ENCODE data around the gene NDUFB11. TPM values are rescaled to one million over a fixed set of nuclear protein-coding genes. Genes with fewer than 3 reads are reported as not detected.

The NDUFB11 gene
- polyA plus RNA-seq, 2 donors = 72.2 to 75.0 TPM

DNA sequence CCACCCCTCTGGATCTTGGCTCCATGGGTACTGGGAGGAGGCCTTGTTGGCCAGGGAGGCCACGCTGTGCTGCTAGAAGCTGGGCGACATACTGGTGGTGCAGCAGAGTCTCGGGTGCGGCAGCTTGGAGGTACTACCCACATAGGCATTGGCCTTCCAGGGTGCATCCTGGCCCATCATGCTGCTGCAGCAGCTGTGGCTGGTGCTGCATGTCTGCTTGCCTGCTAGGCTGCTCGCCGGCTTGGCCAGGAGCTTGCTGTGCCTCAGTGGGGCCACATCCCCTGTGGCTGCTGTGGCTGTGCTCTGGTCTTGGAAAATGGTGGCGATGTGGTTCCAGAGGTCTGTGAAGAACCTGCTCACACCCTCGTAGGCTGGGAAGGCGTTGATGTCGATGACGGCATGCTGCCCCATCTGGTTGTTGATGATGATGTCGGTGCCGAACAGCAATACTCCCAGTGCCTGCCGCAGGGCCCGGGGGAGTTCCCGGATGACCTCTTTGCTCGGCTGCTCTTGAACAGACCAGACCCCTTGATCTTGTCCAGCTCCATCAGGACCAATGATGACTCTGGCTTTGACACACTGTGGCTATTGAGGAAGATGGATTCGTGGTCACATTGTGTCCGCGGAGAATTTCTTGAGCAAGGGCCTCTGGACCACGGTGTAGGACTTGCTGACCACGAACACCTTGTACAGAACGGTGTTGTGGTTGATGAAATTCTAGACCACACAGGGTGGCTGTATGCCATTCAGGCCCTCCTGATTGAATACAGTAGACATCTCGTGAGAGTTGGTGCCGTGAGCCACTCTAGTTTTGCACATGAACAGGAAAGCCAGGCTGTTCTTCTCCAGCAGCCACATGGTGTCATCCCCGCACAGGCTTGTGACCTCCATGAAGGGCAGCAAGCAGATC, 12.4 kb upstream of the NDUFB11 start:
- H3K27ac ChIP-seq (ENCODE audit: low read depth in 2 of 2, low read length in 1 of 2) = no peak overlapping the region
- H3K4me1 ChIP-seq (ENCODE audit: control insufficient read depth in 2 of 2, insufficient read depth in 2 of 2, low read length in 1 of 2) = no peaks in the 10 kb centered on the region
- WGBS, 2 donors = 92 to 94% methylated on average over 26 of the region's 26 CpGs
- peaks cover 0 to 11% of the 10 kb centered on the region in 2 donors for H3K36me3 ChIP-seq (ENCODE audit: control insufficient read depth in 2 of 2, insufficient read depth in 2 of 2, low read length in 1 of 2)
- H3K9me3 ChIP-seq (ENCODE audit: control insufficient read depth in 2 of 2, insufficient read depth in 1 of 2, low read depth in 1 of 2, low read length in 1 of 2) = no peaks in the 10 kb centered on the region
- H3K4me3 ChIP-seq (ENCODE audit: low read depth in 1 of 2, low read length in 2 of 2) = no peak overlapping the region
- no peaks in the 10 kb centered on the region for H3K27me3 ChIP-seq (ENCODE audit: control insufficient read depth in 1 of 2, insufficient read depth in 2 of 2, low read length in 2 of 2)

DNA sequence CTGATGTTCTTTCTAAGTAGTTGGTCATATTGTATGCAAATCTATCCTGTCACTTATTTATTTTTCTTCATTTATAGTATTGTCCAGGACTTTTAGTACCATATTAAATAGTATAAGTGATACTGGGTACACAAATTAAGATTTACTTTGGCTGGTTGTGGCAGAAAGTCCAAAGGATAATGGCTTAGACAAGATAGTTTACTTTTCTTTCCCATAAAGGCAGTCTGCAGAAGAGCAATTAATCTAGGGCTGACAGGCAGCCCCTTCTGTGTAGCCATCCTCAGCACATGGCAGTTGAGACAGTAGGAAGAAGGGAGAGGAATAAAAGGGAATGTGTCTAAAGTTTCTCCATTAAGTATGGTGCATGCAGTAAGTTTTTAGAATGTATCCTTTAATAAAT, 6.9 kb upstream of the NDUFB11 start:
- H3K36me3 ChIP-seq (ENCODE audit: control insufficient read depth in 2 of 2, insufficient read depth in 2 of 2, low read length in 1 of 2) = no peaks in the 10 kb centered on the region
- no peaks in the 10 kb centered on the region for H3K9me3 ChIP-seq (ENCODE audit: control insufficient read depth in 2 of 2, insufficient read depth in 1 of 2, low read depth in 1 of 2, low read length in 1 of 2)
- H3K27ac ChIP-seq (ENCODE audit: low read depth in 2 of 2, low read length in 1 of 2) = no peak overlapping the region
- no peak overlapping the region for H3K4me3 ChIP-seq (ENCODE audit: low read depth in 1 of 2, low read length in 2 of 2)
- H3K27me3 ChIP-seq (ENCODE audit: control insufficient read depth in 1 of 2, insufficient read depth in 2 of 2, low read length in 2 of 2) = no peaks in the 10 kb centered on the region
- H3K4me1 ChIP-seq (ENCODE audit: control insufficient read depth in 2 of 2, insufficient read depth in 2 of 2, low read length in 1 of 2) = peaks cover 0 to 6% of the 10 kb centered on the region in 2 donors

DNA sequence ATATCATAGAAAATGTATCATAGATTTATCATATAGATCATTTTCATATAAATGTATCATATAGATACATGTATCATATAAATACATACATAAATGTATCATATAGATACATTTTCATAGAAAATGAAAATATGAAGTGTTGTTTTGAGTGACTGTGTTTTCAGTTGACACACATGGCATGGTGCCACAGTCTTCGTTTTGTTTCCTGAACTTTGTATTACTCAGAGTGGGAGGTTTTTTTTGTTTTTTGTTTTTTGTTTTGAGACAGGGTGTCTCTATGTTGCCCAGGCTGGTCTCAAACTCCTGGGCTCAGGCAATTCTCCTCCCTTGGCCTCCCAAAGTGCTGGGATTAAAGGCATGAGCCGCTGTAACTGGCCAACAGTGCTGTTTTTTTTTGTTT, 4.4 kb upstream of the NDUFB11 start:
- no peaks in the 10 kb centered on the region for H3K36me3 ChIP-seq (ENCODE audit: control insufficient read depth in 2 of 2, insufficient read depth in 2 of 2, low read length in 1 of 2)
- no peaks in the 10 kb centered on the region for H3K27me3 ChIP-seq (ENCODE audit: control insufficient read depth in 1 of 2, insufficient read depth in 2 of 2, low read length in 2 of 2)
- peaks cover 0 to 6% of the 10 kb centered on the region in 2 donors for H3K4me1 ChIP-seq (ENCODE audit: control insufficient read depth in 2 of 2, insufficient read depth in 2 of 2, low read length in 1 of 2)
- no peaks in the 10 kb centered on the region for H3K9me3 ChIP-seq (ENCODE audit: control insufficient read depth in 2 of 2, insufficient read depth in 1 of 2, low read depth in 1 of 2, low read length in 1 of 2)
- WGBS, 2 donors = 46% methylated on average over 2 of the region's 2 CpGs
- H3K4me3 ChIP-seq (ENCODE audit: low read depth in 1 of 2, low read length in 2 of 2) = no peak overlapping the region
- H3K27ac ChIP-seq (ENCODE audit: low read depth in 2 of 2, low read length in 1 of 2) = no peak overlapping the region

GRCh38 chrX:47146936-47147859, 2.7 kb upstream of the NDUFB11 start:
- Histone ChIP-seq H3K27me3 (ENCODE audit: control insufficient read depth in 1 of 2, insufficient read depth in 2 of 2, low read length in 2 of 2) (peaks cover 0 to 3% of the 10 kb centered on the region in 2 donors), H3K36me3 (ENCODE audit: control insufficient read depth in 2 of 2, insufficient read depth in 2 of 2, low read length in 1 of 2) (no peaks in the 10 kb centered on the region), H3K4me1 (ENCODE audit: control insufficient read depth in 2 of 2, insufficient read depth in 2 of 2, low read length in 1 of 2) (peaks cover 0 to 6% of the 10 kb centered on the region in 2 donors), H3K27ac (ENCODE audit: low read depth in 2 of 2, low read length in 1 of 2) (peak overlapping the region; percentile 97 to 98), H3K4me3 (ENCODE audit: low read depth in 1 of 2, low read length in 2 of 2) (peak overlapping the region; percentile 58 to 88), H3K9me3 (ENCODE audit: control insufficient read depth in 2 of 2, insufficient read depth in 1 of 2, low read depth in 1 of 2, low read length in 1 of 2) (no peaks in the 10 kb centered on the region)
- WGBS, 2 donors = 81 to 83% methylated on average over 12 of the region's 12 CpGs

DNA sequence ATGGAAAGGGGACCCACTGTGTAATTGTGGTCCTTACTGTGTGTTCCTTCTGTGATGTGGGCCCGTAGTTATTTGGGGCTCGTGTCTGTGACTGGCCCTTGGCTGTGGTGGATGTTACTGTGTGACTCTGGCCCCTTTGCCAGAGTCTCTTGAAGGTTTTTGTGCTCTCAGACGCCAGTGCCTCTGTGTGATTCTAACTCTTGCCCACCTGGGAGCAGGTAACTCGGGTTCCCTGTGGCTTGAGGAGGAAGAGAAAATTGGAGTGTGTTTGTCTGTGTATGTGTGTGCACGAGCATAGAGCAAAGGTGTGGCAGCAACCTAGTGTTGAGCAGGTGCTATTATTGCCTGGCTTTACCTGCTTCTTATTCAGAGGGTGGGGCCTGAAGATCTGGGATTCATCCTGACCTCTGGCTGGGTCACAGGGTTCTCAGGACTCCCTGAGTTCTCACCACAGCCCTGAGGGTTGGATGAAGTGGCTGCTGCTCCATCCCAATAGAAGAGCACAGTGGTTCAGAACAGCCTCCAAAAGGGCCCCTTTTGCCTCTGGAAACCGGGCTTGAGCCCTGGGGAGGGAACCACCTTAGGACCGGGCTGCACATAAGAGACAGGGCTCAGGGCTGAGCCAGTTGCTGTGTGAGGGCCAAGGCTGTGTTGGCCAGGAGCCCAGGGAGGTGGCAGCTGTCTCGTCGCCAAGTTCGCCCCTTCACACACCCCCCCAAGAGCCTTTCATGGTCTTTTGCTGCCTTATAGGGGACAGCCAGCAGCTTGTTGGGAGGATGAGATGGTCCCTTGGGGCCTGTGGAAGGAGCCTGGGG, 1.8 kb upstream of the NDUFB11 start:
- H3K27ac ChIP-seq (ENCODE audit: low read depth in 2 of 2, low read length in 1 of 2) = peak overlapping the region; percentile 97 to 98

GRCh38 chrX:47145395-47146120, 1.1 kb upstream of the NDUFB11 start:
- WGBS, 2 donors = 1 to 28% methylated on average over 37 to 39 of the region's 39 CpGs
- Histone ChIP-seq H3K36me3 (ENCODE audit: control insufficient read depth in 2 of 2, insufficient read depth in 2 of 2, low read length in 1 of 2) (peaks cover 0 to 5% of the 10 kb centered on the region in 2 donors), H3K4me1 (ENCODE audit: control insufficient read depth in 2 of 2, insufficient read depth in 2 of 2, low read length in 1 of 2) (peaks cover 0 to 6% of the 10 kb centered on the region in 2 donors)

More for the DNA sequence above, 1.8 kb upstream of the NDUFB11 start:
- Histone ChIP-seq H3K4me1 (ENCODE audit: control insufficient read depth in 2 of 2, insufficient read depth in 2 of 2, low read length in 1 of 2) (peaks cover 0 to 6% of the 10 kb centered on the region in 2 donors), H3K9me3 (ENCODE audit: control insufficient read depth in 2 of 2, insufficient read depth in 1 of 2, low read depth in 1 of 2, low read length in 1 of 2) (no peaks in the 10 kb centered on the region), H3K4me3 (ENCODE audit: low read depth in 1 of 2, low read length in 2 of 2) (peak overlapping the region; percentile 58 to 88), H3K27me3 (ENCODE audit: control insufficient read depth in 1 of 2, insufficient read depth in 2 of 2, low read length in 2 of 2) (peaks cover 0 to 3% of the 10 kb centered on the region in 2 donors), H3K36me3 (ENCODE audit: control insufficient read depth in 2 of 2, insufficient read depth in 2 of 2, low read length in 1 of 2) (peaks cover 0 to 5% of the 10 kb centered on the region in 2 donors)
- WGBS, 2 donors = 2 to 37% methylated on average over 10 of the region's 10 CpGs

GRCh38 chrX:47143894-47144625, 442 bp downstream of the NDUFB11 start:
- peak overlapping the region; percentile 58 to 88 for H3K4me3 ChIP-seq (ENCODE audit: low read depth in 1 of 2, low read length in 2 of 2)
- no peaks in the 10 kb centered on the region for H3K9me3 ChIP-seq (ENCODE audit: control insufficient read depth in 2 of 2, insufficient read depth in 1 of 2, low read depth in 1 of 2, low read length in 1 of 2)
- peaks cover 0 to 7% of the 10 kb centered on the region in 2 donors for H3K27me3 ChIP-seq (ENCODE audit: control insufficient read depth in 1 of 2, insufficient read depth in 2 of 2, low read length in 2 of 2)
- peaks cover 0 to 9% of the 10 kb centered on the region in 2 donors for H3K36me3 ChIP-seq (ENCODE audit: control insufficient read depth in 2 of 2, insufficient read depth in 2 of 2, low read length in 1 of 2)
- H3K4me1 ChIP-seq (ENCODE audit: control insufficient read depth in 2 of 2, insufficient read depth in 2 of 2, low read length in 1 of 2) = peaks cover 0 to 6% of the 10 kb centered on the region in 2 donors
- 2 to 36% methylated on average over 44 of the region's 46 CpGs for WGBS, 2 donors
- H3K27ac ChIP-seq (ENCODE audit: low read depth in 2 of 2, low read length in 1 of 2) = peak overlapping the region; percentile 97 to 98

More at GRCh38 chrX:47145395-47146120, 1.1 kb upstream of the NDUFB11 start:
- Histone ChIP-seq H3K4me3 (ENCODE audit: low read depth in 1 of 2, low read length in 2 of 2) (peak overlapping the region; percentile 58 to 88), H3K9me3 (ENCODE audit: control insufficient read depth in 2 of 2, insufficient read depth in 1 of 2, low read depth in 1 of 2, low read length in 1 of 2) (no peaks in the 10 kb centered on the region), H3K27ac (ENCODE audit: low read depth in 2 of 2, low read length in 1 of 2) (peak overlapping the region; percentile 97 to 98), H3K27me3 (ENCODE audit: control insufficient read depth in 1 of 2, insufficient read depth in 2 of 2, low read length in 2 of 2) (peaks cover 0 to 3% of the 10 kb centered on the region in 2 donors)

DNA sequence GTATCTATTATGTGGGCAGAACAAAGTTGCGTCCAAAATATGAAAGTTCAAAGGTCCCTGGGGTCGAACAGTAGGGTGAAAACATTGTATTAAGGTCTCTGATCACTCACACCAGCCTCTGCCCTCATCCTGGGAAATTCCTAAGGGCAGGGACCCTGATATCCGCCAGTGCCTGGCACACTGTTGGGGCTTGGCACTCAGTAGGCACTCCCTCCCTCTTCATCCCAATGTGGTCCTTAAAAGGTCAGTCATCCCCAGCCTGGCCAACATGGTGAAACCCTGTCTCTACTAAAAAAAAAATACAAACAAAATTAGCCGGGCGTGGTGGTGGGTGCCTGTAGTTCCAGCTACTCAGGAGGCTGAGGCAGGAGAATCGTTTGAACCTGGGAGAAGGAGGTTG, 6.3 kb downstream of the NDUFB11 start:
- Histone ChIP-seq H3K4me1 (ENCODE audit: control insufficient read depth in 2 of 2, insufficient read depth in 2 of 2, low read length in 1 of 2) (no peaks in the 10 kb centered on the region), H3K4me3 (ENCODE audit: low read depth in 1 of 2, low read length in 2 of 2) (no peak overlapping the region), H3K27me3 (ENCODE audit: control insufficient read depth in 1 of 2, insufficient read depth in 2 of 2, low read length in 2 of 2) (peaks cover 0 to 4% of the 10 kb centered on the region in 2 donors), H3K36me3 (ENCODE audit: control insufficient read depth in 2 of 2, insufficient read depth in 2 of 2, low read length in 1 of 2) (peaks cover 0 to 9% of the 10 kb centered on the region in 2 donors), H3K27ac (ENCODE audit: low read depth in 2 of 2, low read length in 1 of 2) (no peak overlapping the region), H3K9me3 (ENCODE audit: control insufficient read depth in 2 of 2, insufficient read depth in 1 of 2, low read depth in 1 of 2, low read length in 1 of 2) (no peaks in the 10 kb centered on the region)
- 75 to 85% methylated on average over 6 of the region's 6 CpGs for WGBS, 2 donors
